Fibroblast of villous mesenchyme (primary cell): ENCODE measurements around the gene GALNT16. TPM values are rescaled to one million over a fixed set of nuclear protein-coding genes. Genes with fewer than 3 reads are reported as not detected.

Source experiments
- DNase-seq: peaks from one replicate; pipeline ENCODE4 v3.0.0-alpha.2; 2010; ENCODE audit warnings: low read depth
- H3K4me3 ChIP-seq: 2 replicates; pipeline ENCODE4 v1.5.1; 2011; ENCODE audit warnings: low read depth, mild to moderate bottlenecking, low read length
- total RNA-seq: library from RNA; depleted of rRNA; stranded (reverse); fragments of >200 nt; gene quantifications from 2 replicates; pipeline ENCODE4 v1.2.3, GENCODE V29; 2012
- TF ChIP-seq, protein P1 (sequence below): IDR thresholded peaks from 2 replicates; pipeline ENCODE4 v1.5.1; 2012; ENCODE audit warnings: low read depth, mild to moderate bottlenecking, low read length; ENCODE audit not compliant: insufficient read depth

Gene GALNT16
- total RNA-seq, 1 donor, result under 0.01 TPM

DNA sequence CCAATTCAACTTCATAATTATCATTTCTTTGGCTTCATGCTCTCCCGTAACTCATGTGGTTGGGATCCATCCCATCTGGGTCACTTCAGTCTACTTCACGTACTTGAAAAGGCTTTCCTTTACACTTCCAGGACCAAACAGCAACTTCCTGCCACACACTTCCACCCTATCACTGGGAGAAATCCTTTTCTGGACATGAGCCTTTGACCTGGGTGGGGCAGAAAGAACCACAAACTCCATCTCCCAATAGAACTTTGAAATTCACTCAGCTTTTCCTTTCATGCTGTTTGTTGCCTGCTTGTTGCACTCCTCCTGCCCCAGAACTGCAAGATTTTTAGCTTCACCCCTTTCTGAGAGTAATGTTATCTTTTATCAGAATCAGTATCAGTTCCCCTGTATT is 18.4 kb upstream of the GALNT16 start:
- peak; percentile 10 for DNase-seq
- TF ChIP-seq, protein P1, sequence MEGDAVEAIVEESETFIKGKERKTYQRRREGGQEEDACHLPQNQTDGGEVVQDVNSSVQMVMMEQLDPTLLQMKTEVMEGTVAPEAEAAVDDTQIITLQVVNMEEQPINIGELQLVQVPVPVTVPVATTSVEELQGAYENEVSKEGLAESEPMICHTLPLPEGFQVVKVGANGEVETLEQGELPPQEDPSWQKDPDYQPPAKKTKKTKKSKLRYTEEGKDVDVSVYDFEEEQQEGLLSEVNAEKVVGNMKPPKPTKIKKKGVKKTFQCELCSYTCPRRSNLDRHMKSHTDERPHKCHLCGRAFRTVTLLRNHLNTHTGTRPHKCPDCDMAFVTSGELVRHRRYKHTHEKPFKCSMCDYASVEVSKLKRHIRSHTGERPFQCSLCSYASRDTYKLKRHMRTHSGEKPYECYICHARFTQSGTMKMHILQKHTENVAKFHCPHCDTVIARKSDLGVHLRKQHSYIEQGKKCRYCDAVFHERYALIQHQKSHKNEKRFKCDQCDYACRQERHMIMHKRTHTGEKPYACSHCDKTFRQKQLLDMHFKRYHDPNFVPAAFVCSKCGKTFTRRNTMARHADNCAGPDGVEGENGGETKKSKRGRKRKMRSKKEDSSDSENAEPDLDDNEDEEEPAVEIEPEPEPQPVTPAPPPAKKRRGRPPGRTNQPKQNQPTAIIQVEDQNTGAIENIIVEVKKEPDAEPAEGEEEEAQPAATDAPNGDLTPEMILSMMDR, result no peak
- H3K4me3 ChIP-seq, result no peak overlapping the region

DNA sequence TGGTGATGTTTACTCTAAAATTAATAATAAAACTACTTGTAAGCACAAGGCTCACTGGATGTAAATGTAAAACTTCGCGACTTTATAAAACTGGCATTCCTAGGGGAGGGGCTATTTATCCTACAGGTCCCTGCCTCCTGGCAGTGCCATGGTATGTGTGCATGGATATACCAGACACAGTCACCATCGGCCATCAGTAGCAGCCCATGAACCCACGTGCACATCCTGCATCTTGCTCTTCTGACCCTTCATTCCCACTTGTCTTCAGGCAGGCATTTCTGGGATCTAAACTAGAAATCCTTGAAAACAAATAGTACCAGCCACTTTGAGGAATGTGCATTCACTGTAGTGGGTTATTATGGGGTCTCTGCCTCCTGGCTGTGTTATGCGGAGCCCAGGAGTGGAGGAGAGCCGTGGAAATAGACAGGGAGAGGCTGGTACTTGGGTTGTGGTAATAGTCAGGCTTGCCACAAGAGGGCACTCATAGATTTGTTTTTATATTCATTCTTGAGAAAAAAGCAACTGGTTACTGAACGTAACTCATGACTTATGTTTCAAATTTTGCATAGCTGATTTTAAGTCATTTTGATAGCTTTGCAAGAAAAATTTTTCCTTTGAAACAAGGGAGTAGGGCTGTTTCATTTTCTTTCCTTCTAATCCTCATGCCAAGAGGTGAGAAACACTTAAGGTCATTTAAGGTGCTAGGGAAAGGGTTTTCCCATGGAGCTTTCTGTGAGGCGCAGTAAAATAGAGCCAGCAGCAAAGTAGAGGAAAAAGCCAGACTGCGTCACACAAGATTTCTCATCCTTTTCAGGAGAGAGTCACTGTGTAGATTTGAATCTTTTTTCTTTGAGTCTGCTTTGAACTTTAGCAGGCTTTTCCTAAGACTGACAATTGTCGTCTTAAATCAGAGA is 17.4 kb upstream of the GALNT16 start:
- TF ChIP-seq, protein P1, result peak; percentile 66
- H3K4me3 ChIP-seq, result no peak overlapping the region
- DNase-seq, result peak; percentile 77

DNA sequence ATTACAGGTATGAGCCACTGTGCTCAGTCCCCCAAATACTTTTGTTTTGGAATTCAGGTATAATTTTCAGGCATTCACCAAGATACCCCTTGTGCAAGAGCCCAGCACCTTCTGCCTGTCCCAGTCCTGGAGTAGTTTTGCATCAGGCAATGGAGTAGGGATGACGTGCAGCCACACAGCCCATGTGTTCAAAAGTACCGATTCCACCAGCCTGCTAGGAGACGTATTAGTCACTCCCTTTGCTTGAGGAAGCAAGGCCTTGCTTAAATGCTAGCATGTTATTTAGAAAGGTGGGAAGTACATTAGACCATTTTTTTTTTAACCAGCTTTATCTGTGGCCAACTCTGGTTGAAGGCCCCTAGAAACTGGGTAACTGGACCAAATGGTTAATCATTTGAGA is 15.0 kb upstream of the GALNT16 start:
- TF ChIP-seq, protein P1, result no peak
- H3K4me3 ChIP-seq, result no peak overlapping the region
- DNase-seq, result no peak

DNA sequence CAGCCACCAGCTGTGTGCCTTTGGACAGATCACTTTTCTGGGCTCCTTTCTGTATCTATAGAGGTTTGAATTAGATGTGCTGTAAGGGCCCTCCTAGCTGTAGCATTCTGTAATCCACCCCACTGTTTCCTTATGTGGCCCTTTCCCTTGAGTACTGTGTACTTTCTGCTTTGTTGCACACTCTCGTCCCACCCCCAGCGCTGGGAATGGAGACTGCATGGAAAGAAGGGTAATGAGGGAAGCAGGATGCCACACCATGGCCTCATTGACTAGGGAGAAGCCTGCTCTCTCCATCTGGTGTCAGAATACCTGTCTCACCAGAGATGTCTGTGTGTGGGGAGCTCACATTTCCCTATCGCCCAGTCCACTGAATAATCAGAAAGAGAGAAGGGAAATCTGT is 13.6 kb upstream of the GALNT16 start:
- H3K4me3 ChIP-seq, result no peak overlapping the region
- DNase-seq, result no peak
- TF ChIP-seq, protein P1, result no peak

DNA sequence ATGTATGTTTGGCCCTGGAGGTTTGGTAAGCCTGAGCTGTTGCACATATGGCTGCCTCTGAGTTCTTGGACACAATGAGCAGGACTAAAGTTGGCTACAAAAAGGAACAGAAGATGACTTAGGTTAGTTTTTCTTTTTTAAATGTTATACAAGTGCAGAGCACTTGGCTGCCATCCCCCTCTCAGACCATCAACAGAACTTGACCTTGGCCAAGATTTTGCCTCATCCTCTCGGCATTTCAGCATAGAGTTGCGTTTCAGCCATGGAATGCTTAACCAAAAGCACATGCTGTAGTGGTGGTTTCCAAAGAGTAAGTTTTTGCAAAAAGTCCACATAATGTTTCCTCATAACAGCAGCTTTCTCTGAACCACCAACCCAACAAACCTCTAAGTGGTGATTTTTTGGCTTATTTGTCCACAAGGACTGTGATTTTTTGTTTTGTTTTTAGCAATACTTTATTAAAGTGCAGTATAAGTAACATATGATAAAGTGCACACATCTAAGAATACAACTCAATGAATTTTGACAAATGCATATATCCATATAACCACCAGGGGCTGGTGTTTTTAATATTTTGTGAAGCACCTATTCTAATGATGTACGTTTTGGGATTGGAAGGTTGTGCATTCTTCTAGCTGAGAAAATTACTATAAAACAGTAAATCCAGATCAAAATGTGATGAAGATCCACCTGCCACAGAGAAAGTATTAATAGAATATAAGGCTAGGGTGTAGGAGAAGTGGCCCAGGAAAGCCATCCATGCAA is 12.1 kb upstream of the GALNT16 start:
- no peak overlapping the region for H3K4me3 ChIP-seq
- DNase-seq, result peak; percentile 85
- TF ChIP-seq, protein P1, result peak; percentile 39

DNA sequence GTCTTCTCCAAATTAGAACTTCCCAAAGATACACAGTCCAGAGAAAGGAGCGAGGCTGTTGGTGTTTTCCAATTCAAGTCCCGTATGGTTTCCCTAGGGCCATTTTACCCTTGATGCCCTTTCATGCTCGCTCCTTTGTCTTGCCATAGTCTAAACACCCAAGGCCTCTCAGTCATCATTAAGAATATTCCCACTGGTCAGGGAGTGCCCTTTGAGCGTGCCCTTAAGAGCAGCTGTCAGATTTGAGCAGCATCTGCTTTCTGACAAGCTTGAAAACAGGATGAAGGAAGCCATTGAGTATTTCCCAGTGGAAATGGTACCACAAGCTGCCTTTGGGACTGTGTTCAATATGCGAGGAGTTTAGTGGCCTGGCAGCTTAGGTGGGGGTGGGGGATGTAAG is 10.4 kb upstream of the GALNT16 start:
- H3K4me3 ChIP-seq, result no peak overlapping the region
- DNase-seq, result no peak
- TF ChIP-seq, protein P1, result no peak
